HuH-7 (cell line): Measurements from ENCODE around the gene MTM1.

Experiments
- DNase-seq: peaks from one replicate; pipeline ENCODE4 v3.0.0; 2011; ENCODE audit warnings: low spot score

MTM1 gene

GRCh38 chrX:150605603-150606002 is 37.2 kb downstream of the MTM1 start:
- DNase-seq: no peak

- no peak for DNase-seq
These were observed 38.8 kb downstream of the MTM1 start for GRCh38 chrX:150607201-150607600.

- no peak for DNase-seq
These were observed 41.6 kb downstream of the MTM1 start for GRCh38 chrX:150610043-150610442.

- DNase-seq: no peak
These were observed 42.0 kb downstream of the MTM1 start for GRCh38 chrX:150610446-150610845.

- no peak for DNase-seq
These were observed 46.9 kb downstream of the MTM1 start for GRCh38 chrX:150615356-150615755.

- no peak for DNase-seq
These were observed 47.9 kb downstream of the MTM1 start for GRCh38 chrX:150616179-150616862.

GRCh38 chrX:150616863-150617198 is 48.4 kb downstream of the MTM1 start:
- no peak for DNase-seq

GRCh38 chrX:150621652-150622051 is 53.2 kb downstream of the MTM1 start:
- DNase-seq: no peak

GRCh38 chrX:150623583-150623982 is 55.2 kb downstream of the MTM1 start:
- no peak for DNase-seq

- DNase-seq: no peak
These were observed 56.7 kb downstream of the MTM1 start for GRCh38 chrX:150625097-150625496.

GRCh38 chrX:150625875-150626274 is 57.5 kb downstream of the MTM1 start:
- DNase-seq: no peak

- no peak for DNase-seq
These were observed 59.5 kb downstream of the MTM1 start for GRCh38 chrX:150627957-150628356.

GRCh38 chrX:150635952-150636351 is 67.5 kb downstream of the MTM1 start:
- no peak for DNase-seq

GRCh38 chrX:150642423-150642822 is 74.0 kb downstream of the MTM1 start:
- DNase-seq: no peak

- DNase-seq: no peak
These were observed 74.8 kb downstream of the MTM1 start for GRCh38 chrX:150643271-150643670.

GRCh38 chrX:150643958-150644357 is 75.5 kb downstream of the MTM1 start:
- no peak for DNase-seq

- DNase-seq: no peak
These were observed 76.0 kb downstream of the MTM1 start for GRCh38 chrX:150644422-150644821.

- no peak for DNase-seq
These were observed 78.9 kb downstream of the MTM1 start for GRCh38 chrX:150647331-150647730.

- DNase-seq: no peak
These were observed 80.0 kb downstream of the MTM1 start for GRCh38 chrX:150648296-150648940.

- DNase-seq: no peak
These were observed 80.9 kb downstream of the MTM1 start for GRCh38 chrX:150649096-150649870.

- no peak for DNase-seq
These were observed 83.5 kb downstream of the MTM1 start for GRCh38 chrX:150651906-150652305.

- DNase-seq: no peak
These were observed 87.4 kb downstream of the MTM1 start for GRCh38 chrX:150655788-150656187.

GRCh38 chrX:150663073-150663472 is 94.7 kb downstream of the MTM1 start:
- no peak for DNase-seq
